GM21825 (cell line): ENCODE data around the gene RPA3.

Experiments used
- ATAC-seq: cut with Tn5 transposase; IDR thresholded peaks from one replicate; pipeline ENCODE4 v1.9.1; 2021; ENCODE audit warnings: mild to moderate bottlenecking, moderate library complexity; ENCODE audit not compliant: unreplicated experiment

Gene RPA3

GRCh38 chr7:7718492-7718891 lies at the start of gene RPA3:
RPA3 (minus strand) TSS chr7:7718607; CDS start chr7:7640418, 78,189 bp downstream.
- no peak for ATAC-seq

- ATAC-seq = no peak
Measured at GRCh38 chr7:7766671-7767070, 48.3 kb upstream of the RPA3 start.

GRCh38 chr7:7765422-7765821 lies 47.0 kb upstream of the RPA3 start:
- ATAC-seq = peak; percentile 61

GRCh38 chr7:7764520-7765396 lies 46.4 kb upstream of the RPA3 start:
- ATAC-seq = no peak

- ATAC-seq = peak; percentile 51
Measured at GRCh38 chr7:7761974-7762779, 43.8 kb upstream of the RPA3 start.

- ATAC-seq = no peak
Measured at GRCh38 chr7:7761340-7761973, 43.0 kb upstream of the RPA3 start.

- ATAC-seq = no peak
Measured at GRCh38 chr7:7757576-7757975, 39.2 kb upstream of the RPA3 start.

- no peak for ATAC-seq
Measured at GRCh38 chr7:7756577-7756976, 38.2 kb upstream of the RPA3 start.

- ATAC-seq = no peak
Measured at GRCh38 chr7:7751243-7752092, 33.1 kb upstream of the RPA3 start.

GRCh38 chr7:7750571-7751242 lies 32.3 kb upstream of the RPA3 start:
- no peak for ATAC-seq

GRCh38 chr7:7746458-7746857 lies 28.1 kb upstream of the RPA3 start:
- ATAC-seq = no peak

- no peak for ATAC-seq
Measured at GRCh38 chr7:7745966-7746365, 27.6 kb upstream of the RPA3 start.

GRCh38 chr7:7745258-7745657 lies 26.9 kb upstream of the RPA3 start:
- no peak for ATAC-seq

GRCh38 chr7:7742223-7742622 lies 23.8 kb upstream of the RPA3 start:
- ATAC-seq = no peak

GRCh38 chr7:7740037-7740355 lies 21.6 kb upstream of the RPA3 start:
- no peak for ATAC-seq

GRCh38 chr7:7739204-7740036 lies 21.0 kb upstream of the RPA3 start:
- ATAC-seq = no peak

GRCh38 chr7:7738622-7739021 lies 20.2 kb upstream of the RPA3 start:
- no peak for ATAC-seq

- ATAC-seq = no peak
Measured at GRCh38 chr7:7738177-7738576, 19.8 kb upstream of the RPA3 start.

- ATAC-seq = no peak
Measured at GRCh38 chr7:7737674-7738073, 19.3 kb upstream of the RPA3 start.
